Measurements from ENCODE around the gene ADRB2. TPM values are rescaled to one million over a fixed set of nuclear protein-coding genes. Genes with fewer than 3 reads are reported as not detected.

The ADRB2 gene
- total and polyA plus RNA-seq, 2 experiments from 2014 or later = 7.3 to 10.9 TPM

DNA sequence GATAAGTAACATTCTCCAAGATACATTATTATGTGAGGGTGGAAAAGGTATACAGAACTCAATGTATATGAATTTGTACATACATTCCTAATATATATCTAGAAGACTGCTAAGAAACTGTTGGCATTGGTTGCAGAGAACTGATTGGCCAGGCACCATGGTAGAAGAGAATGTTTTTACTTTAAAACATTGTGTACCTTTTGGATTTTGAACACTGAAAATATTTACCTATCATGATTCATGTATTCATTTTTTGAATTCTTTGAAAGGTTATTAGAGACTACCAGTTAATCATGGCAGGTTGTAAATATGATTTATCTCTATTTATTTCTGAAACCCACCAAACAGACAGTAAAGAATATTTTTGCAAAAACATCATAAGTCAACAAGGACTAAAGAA, 41.2 kb upstream of the ADRB2 start:
- Histone ChIP-seq H3K27ac (no peak overlapping the region), H3K9me3 (ENCODE audit: low read depth) (no peaks in the 10 kb centered on the region), H3K4me1 (ENCODE audit: low read depth) (no peaks in the 10 kb centered on the region), H3K27me3 (no peaks in the 10 kb centered on the region), H3K4me3 (no peak overlapping the region), H3K36me3 (no peaks in the 10 kb centered on the region)
- TF ChIP-seq, protein P1, sequence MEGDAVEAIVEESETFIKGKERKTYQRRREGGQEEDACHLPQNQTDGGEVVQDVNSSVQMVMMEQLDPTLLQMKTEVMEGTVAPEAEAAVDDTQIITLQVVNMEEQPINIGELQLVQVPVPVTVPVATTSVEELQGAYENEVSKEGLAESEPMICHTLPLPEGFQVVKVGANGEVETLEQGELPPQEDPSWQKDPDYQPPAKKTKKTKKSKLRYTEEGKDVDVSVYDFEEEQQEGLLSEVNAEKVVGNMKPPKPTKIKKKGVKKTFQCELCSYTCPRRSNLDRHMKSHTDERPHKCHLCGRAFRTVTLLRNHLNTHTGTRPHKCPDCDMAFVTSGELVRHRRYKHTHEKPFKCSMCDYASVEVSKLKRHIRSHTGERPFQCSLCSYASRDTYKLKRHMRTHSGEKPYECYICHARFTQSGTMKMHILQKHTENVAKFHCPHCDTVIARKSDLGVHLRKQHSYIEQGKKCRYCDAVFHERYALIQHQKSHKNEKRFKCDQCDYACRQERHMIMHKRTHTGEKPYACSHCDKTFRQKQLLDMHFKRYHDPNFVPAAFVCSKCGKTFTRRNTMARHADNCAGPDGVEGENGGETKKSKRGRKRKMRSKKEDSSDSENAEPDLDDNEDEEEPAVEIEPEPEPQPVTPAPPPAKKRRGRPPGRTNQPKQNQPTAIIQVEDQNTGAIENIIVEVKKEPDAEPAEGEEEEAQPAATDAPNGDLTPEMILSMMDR (IDR thresholded peaks at IDR 0.05; ENCODE audit: low read depth, low read length) = no peak
- DNase-seq (ENCODE audit: low read depth in 1 of 2, low spot score in 1 of 2) = no peak

DNA sequence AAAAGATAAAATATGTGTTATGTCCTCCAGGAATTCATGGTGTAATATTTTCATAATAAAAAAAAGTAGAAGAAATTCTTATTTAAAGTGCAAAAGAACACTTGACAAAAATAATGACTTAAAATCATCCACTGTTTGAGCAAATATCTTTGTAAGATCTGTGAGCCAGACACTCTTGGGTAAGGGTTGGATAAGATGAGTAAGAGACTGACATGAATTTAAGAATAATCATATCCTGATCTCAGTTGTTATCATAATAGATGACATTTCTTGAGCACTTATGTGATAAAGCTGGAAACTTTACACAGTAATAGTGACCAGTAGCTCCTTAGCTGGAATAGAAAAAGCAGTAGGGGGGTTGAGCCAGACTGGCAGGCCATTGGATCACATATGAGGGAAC, 40.0 kb upstream of the ADRB2 start:
- TF ChIP-seq, protein P1 (IDR thresholded peaks at IDR 0.05; ENCODE audit: low read depth, low read length) = no peak
- H3K27ac ChIP-seq = no peak overlapping the region

DNA sequence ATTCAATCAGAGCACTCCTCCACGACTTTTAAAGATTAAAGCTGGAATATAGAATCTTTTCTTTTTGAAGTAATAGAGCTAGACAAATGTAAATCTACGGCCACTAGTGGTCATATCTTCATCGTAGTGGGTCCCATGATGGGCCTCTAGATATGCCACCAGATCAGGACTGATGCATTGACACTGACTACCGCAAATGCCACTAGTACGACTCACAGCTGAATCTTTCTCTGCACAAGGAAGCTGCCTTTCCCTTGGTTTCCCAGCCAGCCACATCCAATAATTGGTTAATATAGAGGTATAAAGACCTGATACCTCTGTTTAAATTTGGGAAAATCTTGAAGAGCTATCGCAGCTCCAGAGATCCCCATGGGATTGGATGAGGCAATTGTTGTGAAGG, 37.8 kb upstream of the ADRB2 start:
- Histone ChIP-seq H3K4me3 (no peak overlapping the region), H3K27ac (no peak overlapping the region), H3K4me1 (ENCODE audit: low read depth) (no peaks in the 10 kb centered on the region), H3K9me3 (ENCODE audit: low read depth) (no peaks in the 10 kb centered on the region), H3K36me3 (no peaks in the 10 kb centered on the region), H3K27me3 (no peaks in the 10 kb centered on the region)
- no peak for DNase-seq (ENCODE audit: low read depth in 1 of 2, low spot score in 1 of 2)
- TF ChIP-seq, protein P1 (IDR thresholded peaks at IDR 0.05; ENCODE audit: low read depth, low read length) = no peak

More for the DNA sequence above, 40.0 kb upstream of the ADRB2 start:
- no peaks in the 10 kb centered on the region for H3K4me1 ChIP-seq (ENCODE audit: low read depth)
- DNase-seq (ENCODE audit: low read depth in 1 of 2, low spot score in 1 of 2) = no peak
- H3K4me3 ChIP-seq = no peak overlapping the region
- no peaks in the 10 kb centered on the region for H3K36me3 ChIP-seq
- H3K9me3 ChIP-seq (ENCODE audit: low read depth) = no peaks in the 10 kb centered on the region
- H3K27me3 ChIP-seq = no peaks in the 10 kb centered on the region

DNA sequence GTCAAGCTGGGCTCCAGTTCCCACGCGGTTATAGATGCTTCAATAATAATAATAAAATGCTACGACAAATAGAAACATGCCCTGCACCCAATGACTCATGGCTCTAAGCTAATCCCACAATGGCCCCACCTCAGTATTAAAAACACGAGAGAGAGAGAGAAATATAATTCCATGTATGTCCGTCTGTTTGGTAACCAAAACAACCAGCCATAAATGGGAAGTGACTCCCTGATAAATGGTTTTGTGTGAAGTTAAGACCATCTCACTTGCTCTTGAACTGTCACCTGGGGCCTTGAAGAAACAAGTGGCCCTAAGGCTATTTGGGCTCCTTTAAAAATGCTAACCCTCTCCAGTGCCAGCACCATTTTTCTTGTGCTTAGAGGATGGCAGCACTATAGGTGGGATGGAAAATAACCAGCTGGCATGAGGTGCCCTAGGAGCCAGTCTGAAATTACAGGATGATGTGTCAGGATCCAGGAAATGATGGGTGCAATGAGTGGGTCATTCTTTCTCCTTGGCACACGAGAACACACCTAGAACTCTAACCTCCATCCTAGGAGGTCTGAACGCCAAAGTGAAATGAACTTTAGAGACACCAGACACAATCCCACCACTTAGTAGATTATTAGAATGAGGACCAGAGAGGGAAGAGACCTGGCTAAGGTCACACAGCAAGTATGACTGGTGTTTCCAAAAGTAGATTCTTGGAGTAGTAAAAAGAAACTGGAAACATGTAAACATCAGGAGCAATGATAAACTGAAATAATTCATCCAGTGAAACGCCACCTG, 35.7 kb upstream of the ADRB2 start:
- no peaks in the 10 kb centered on the region for H3K4me1 ChIP-seq (ENCODE audit: low read depth)
- no peaks in the 10 kb centered on the region for H3K36me3 ChIP-seq
- no peak overlapping the region for H3K27ac ChIP-seq
- H3K9me3 ChIP-seq (ENCODE audit: low read depth) = no peaks in the 10 kb centered on the region
- TF ChIP-seq, protein P1 (IDR thresholded peaks at IDR 0.05; ENCODE audit: low read depth, low read length) = no peak
- no peaks in the 10 kb centered on the region for H3K27me3 ChIP-seq
- no peak for DNase-seq (ENCODE audit: low read depth in 1 of 2, low spot score in 1 of 2)
- no peak overlapping the region for H3K4me3 ChIP-seq

DNA sequence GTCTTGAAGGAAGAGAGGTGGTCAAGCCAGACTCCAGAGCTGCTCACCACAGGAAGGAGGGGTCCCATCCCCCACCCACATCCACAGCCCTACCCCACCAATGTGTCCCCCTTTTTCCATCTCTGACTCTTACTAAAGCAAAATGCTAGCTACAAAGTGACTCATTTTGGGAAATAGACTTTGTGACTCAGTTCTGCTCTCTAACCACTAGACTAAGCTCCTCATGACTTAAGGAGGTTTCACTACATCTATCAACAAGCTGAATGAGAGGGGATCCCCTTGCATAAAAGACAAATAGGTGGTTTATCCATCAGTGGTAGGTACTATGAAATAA, 35.1 kb upstream of the ADRB2 start:
- Histone ChIP-seq H3K9me3 (ENCODE audit: low read depth) (no peaks in the 10 kb centered on the region), H3K4me1 (ENCODE audit: low read depth) (no peaks in the 10 kb centered on the region), H3K27ac (no peak overlapping the region), H3K27me3 (no peaks in the 10 kb centered on the region), H3K4me3 (no peak overlapping the region), H3K36me3 (no peaks in the 10 kb centered on the region)
- TF ChIP-seq, protein P1 (IDR thresholded peaks at IDR 0.05; ENCODE audit: low read depth, low read length) = no peak
- DNase-seq (ENCODE audit: low read depth in 1 of 2, low spot score in 1 of 2) = no peak

Measured in cardiac muscle cell (in vitro differentiated cells and primary cell).